Measurements from ENCODE around the gene ATRNL1. TPM values are rescaled to one million over a fixed set of nuclear protein-coding genes. Genes with fewer than 3 reads are reported as not detected.
"Not testable (repeated sequence)": the region's sequence is repeated elsewhere in the genome, so short reads cannot be mapped to it uniquely, and the experiment has no call there.

ATRNL1 gene
- total RNA-seq, 1 donor from 2014 or later = 11.4 TPM

DNA sequence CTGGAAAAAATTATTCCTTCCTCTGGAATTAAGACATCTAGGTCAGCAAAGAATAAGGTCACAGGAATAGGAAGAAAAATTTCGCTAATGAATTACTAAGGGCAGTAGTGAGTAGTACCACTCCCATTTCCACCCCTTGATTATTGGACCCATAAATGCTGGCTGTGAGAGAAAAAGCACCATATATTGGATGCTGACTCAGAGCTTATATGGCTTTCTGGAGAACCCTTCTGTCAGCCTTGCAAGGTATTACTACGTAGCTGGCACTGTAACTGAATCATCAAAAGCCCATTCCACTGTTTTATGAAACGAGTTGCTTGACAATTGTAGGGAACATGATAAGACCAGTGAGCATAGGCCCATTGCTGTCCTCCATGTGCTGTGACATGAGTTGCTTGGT lies 179.3 kb downstream of the ATRNL1 start:
- H3K27me3 ChIP-seq (ENCODE audit: control insufficient read depth, insufficient read depth, low read length) = no peaks in the 10 kb centered on the region
- no peak for DNase-seq (ENCODE audit: low read depth)
- TF ChIP-seq CTCF (IDR thresholded peaks at IDR 0.05; ENCODE audit: insufficient read depth, low read length, poor library complexity, severe bottlenecking) = no peak
- H3K36me3 ChIP-seq (ENCODE audit: control insufficient read depth, insufficient read depth, low read length) = no peaks in the 10 kb centered on the region
- H3K4me3 ChIP-seq (ENCODE audit: low read depth, low read length) = no peak overlapping the region

GRCh38 chr10:115278294-115278693 lies 185.1 kb downstream of the ATRNL1 start:
- no peak overlapping the region for H3K4me3 ChIP-seq (ENCODE audit: low read depth, low read length)
- TF ChIP-seq CTCF (IDR thresholded peaks at IDR 0.05; ENCODE audit: insufficient read depth, low read length, poor library complexity, severe bottlenecking) = no peak
- H3K27me3 ChIP-seq (ENCODE audit: control insufficient read depth, insufficient read depth, low read length) = no peaks in the 10 kb centered on the region
- no peak for DNase-seq (ENCODE audit: low read depth)
- no peaks in the 10 kb centered on the region for H3K36me3 ChIP-seq (ENCODE audit: control insufficient read depth, insufficient read depth, low read length)

GRCh38 chr10:115295213-115295805 lies 202.1 kb downstream of the ATRNL1 start:
- no peak for DNase-seq (ENCODE audit: low read depth)

DNA sequence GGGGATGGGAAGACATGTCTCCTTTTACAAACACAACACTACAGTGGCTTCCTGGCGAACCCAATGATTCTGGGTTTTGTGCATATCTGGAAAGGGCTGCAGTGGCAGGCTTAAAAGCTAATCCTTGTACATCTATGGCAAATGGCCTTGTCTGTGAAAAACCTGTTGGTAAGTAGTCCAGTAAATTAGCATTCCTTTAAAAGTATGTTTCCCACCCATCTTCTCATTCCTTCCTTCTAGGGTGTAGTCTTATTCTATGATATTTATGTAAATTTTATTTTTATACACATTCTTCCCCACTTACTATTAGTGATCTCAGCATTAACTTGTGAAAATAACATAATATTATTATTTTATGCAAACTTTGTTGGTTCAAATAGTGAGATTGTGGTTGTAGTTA lies 206.9 kb downstream of the ATRNL1 start:
- TF ChIP-seq CTCF (IDR thresholded peaks at IDR 0.05; ENCODE audit: insufficient read depth, low read length, poor library complexity, severe bottlenecking) = no peak
- DNase-seq (ENCODE audit: low read depth) = no peak
- Histone ChIP-seq H3K4me3 (ENCODE audit: low read depth, low read length) (no peak overlapping the region), H3K27me3 (ENCODE audit: control insufficient read depth, insufficient read depth, low read length) (no peaks in the 10 kb centered on the region), H3K36me3 (ENCODE audit: control insufficient read depth, insufficient read depth, low read length) (no peaks in the 10 kb centered on the region)

More at GRCh38 chr10:115295213-115295805, 202.1 kb downstream of the ATRNL1 start:
- Histone ChIP-seq H3K27me3 (ENCODE audit: control insufficient read depth, insufficient read depth, low read length) (no peaks in the 10 kb centered on the region), H3K4me3 (ENCODE audit: low read depth, low read length) (no peak overlapping the region), H3K36me3 (ENCODE audit: control insufficient read depth, insufficient read depth, low read length) (no peaks in the 10 kb centered on the region)
- TF ChIP-seq CTCF (IDR thresholded peaks at IDR 0.05; ENCODE audit: insufficient read depth, low read length, poor library complexity, severe bottlenecking) = no peak

- DNase-seq (ENCODE audit: low read depth); H3K4me3 ChIP-seq (ENCODE audit: low read depth, low read length): not testable (repeated sequence)
Measured at GRCh38 chr10:115319669-115320068, 226.5 kb downstream of the ATRNL1 start.

GRCh38 chr10:115321360-115321759 lies 228.2 kb downstream of the ATRNL1 start:
- no peak for TF ChIP-seq CTCF (IDR thresholded peaks at IDR 0.05; ENCODE audit: insufficient read depth, low read length, poor library complexity, severe bottlenecking)
- DNase-seq (ENCODE audit: low read depth) = no peak
- Histone ChIP-seq H3K27me3 (ENCODE audit: control insufficient read depth, insufficient read depth, low read length) (no peaks in the 10 kb centered on the region), H3K4me3 (ENCODE audit: low read depth, low read length) (no peak overlapping the region), H3K36me3 (ENCODE audit: control insufficient read depth, insufficient read depth, low read length) (no peaks in the 10 kb centered on the region)

More at GRCh38 chr10:115319669-115320068, 226.5 kb downstream of the ATRNL1 start:
- not testable (repeated sequence) for H3K27me3 ChIP-seq (ENCODE audit: control insufficient read depth, insufficient read depth, low read length); H3K36me3 ChIP-seq (ENCODE audit: control insufficient read depth, insufficient read depth, low read length)
